Keratinocyte (primary cell): ENCODE measurements around the gene ZZZ3. TPM values are rescaled to one million over a fixed set of nuclear protein-coding genes. Genes with fewer than 3 reads are reported as not detected.

ENCODE experiments used
- DNase-seq: peaks from one replicate; pipeline ENCODE4 v3.0.0-alpha.2; 2011; ENCODE audit warnings: low read depth, missing footprints, low spot score
- FAIRE-seq: peaks from 2 replicates; lab custom pipeline; 2011; peaks lifted over from hg19 to GRCh38; lab: Jason Lieb, UNC
- H2AFZ ChIP-seq: 2 replicates; pipeline ENCODE4 v1.6.0; 2012; ENCODE audit warnings: low read length, control low read depth, inconsistent platforms; ENCODE audit not compliant: control insufficient read depth
- H3K27ac ChIP-seq: 2 replicates; pipeline ENCODE4 v1.5.1; 2011; ENCODE audit warnings: low read length; ENCODE audit not compliant: control insufficient read depth, insufficient read depth
- H3K27me3 ChIP-seq: 3 replicates; pipeline ENCODE4 v1.6.0; 2011; ENCODE audit warnings: low read length; ENCODE audit not compliant: control insufficient read depth, insufficient read depth; ENCODE audit errors: extremely low read depth
- H3K36me3 ChIP-seq, 2 experiments: 2 replicates in 1 of 2; 3 replicates in 1 of 2; pipeline ENCODE4 v1.5.1; 2011; ENCODE audit warnings: low read length in 2 of 2, mild to moderate bottlenecking in 1 of 2; ENCODE audit not compliant: control insufficient read depth in 2 of 2, insufficient read depth in 2 of 2; ENCODE audit errors: extremely low read depth in 1 of 2
- H3K4me1 ChIP-seq: 3 replicates; pipeline ENCODE4 v1.5.1; 2011; ENCODE audit warnings: low read length; ENCODE audit not compliant: control insufficient read depth, insufficient read depth; ENCODE audit errors: extremely low read depth
- H3K4me2 ChIP-seq: 3 replicates; pipeline ENCODE4 v1.6.0; 2011; ENCODE audit warnings: low read depth, low read length; ENCODE audit not compliant: control insufficient read depth, insufficient read depth; ENCODE audit errors: extremely low read depth
- H3K4me3 ChIP-seq, 3 experiments: fragments of 200-600 bp in 1 of 3; sonication (generic) in 1 of 3; 2 replicates in 2 of 3; 3 replicates in 1 of 3; pipeline ENCODE4 v1.5.1; 2011 to 2016; ENCODE audit warnings: low read length in 3 of 3, mild to moderate bottlenecking in 3 of 3, control low read depth in 2 of 3, inconsistent platforms in 1 of 3, low read depth in 1 of 3, mixed read lengths in 1 of 3, mixed run types in 1 of 3, moderate library complexity in 1 of 3; ENCODE audit not compliant: control insufficient read depth in 2 of 3, insufficient read depth in 2 of 3; ENCODE audit errors: extremely low read depth in 1 of 3
- H3K79me2 ChIP-seq: 2 replicates; pipeline ENCODE4 v1.6.0; 2012; ENCODE audit warnings: low read length; ENCODE audit not compliant: control insufficient read depth, insufficient read depth
- H3K9ac ChIP-seq: 3 replicates; pipeline ENCODE4 v1.6.0; 2011; ENCODE audit warnings: low read length; ENCODE audit not compliant: control insufficient read depth, insufficient read depth; ENCODE audit errors: extremely low read depth
- H3K9me1 ChIP-seq: 3 replicates; pipeline ENCODE4 v1.6.0; 2011; ENCODE audit warnings: low read length; ENCODE audit not compliant: control insufficient read depth, insufficient read depth; ENCODE audit errors: extremely low read depth
- H3K9me3 ChIP-seq: 2 replicates; pipeline ENCODE4 v1.5.1; 2012; ENCODE audit warnings: low read depth, low read length; ENCODE audit not compliant: control insufficient read depth
- H4K20me1 ChIP-seq: 3 replicates; pipeline ENCODE4 v1.6.0; 2011; ENCODE audit warnings: low read length; ENCODE audit not compliant: control insufficient read depth, insufficient read depth; ENCODE audit errors: extremely low read depth
- EZH2 ChIP-seq: IDR thresholded peaks from one replicate; pipeline ENCODE4 v1.6.1; 2012; ENCODE audit warnings: inconsistent platforms, mild to moderate bottlenecking, low read length, moderate library complexity
- dilution Hi-C: fragments of 300-500 bp; cut with MboI; formaldehyde crosslinking; loops from one replicate; pipeline ENCODE4 v1.7.0; 2020; ENCODE audit warnings: low sequenced_read_pairs; ENCODE audit not compliant: extremely low pct_ligation_motif_present
- polyA plus RNA-seq, 5 experiments: library from polyadenylated mRNA; depleted of rRNA in 3 of 5; stranded (reverse) in 3 of 5; stranded (forward) in 1 of 5; unstranded in 1 of 5; fragments of >200 nt; gene quantifications; 1 replicate in 1 of 5; 2 replicates in 3 of 5; 3 replicates in 1 of 5; pipeline versions ENCODE4 v1.2.1 to v1.2.3, GENCODE V29; 2011 to 2012; ENCODE audit warnings: missing spikeins in 2 of 5, low read depth in 1 of 5, low replicate concordance in 1 of 5
- TF ChIP-seq, protein P1 (sequence below), 3 experiments: IDR thresholded peaks in 1 of 3; conservative IDR thresholded peaks in 1 of 3; optimal IDR thresholded peaks in 1 of 3; 2 replicates in 2 of 3; 3 replicates in 1 of 3; pipeline versions ENCODE3 to v1.5.1; 2011; ENCODE audit warnings: low read length in 3 of 3, mild to moderate bottlenecking in 3 of 3, moderate library complexity in 2 of 3, control low read depth in 1 of 3, inconsistent platforms in 1 of 3; ENCODE audit not compliant: insufficient read depth in 2 of 3; ENCODE audit errors: extremely low read depth in 1 of 3

ZZZ3 gene
- polyA plus RNA-seq, 1 donor (not counting 4 experiments of a cell fraction or from before 2014, with no cell fraction given): 30.6 TPM

- dilution Hi-C loops: no loop called here
- no peak for FAIRE-seq
- Histone ChIP-seq H3K4me2 (no peak overlapping the region), H3K36me3 (no peaks in the 10 kb centered on the region), H3K9ac (no peak overlapping the region), H3K9me3 (no peaks in the 10 kb centered on the region), H3K4me3 (no peak overlapping the region), H2AFZ (no peak overlapping the region), H3K27me3 (no peaks in the 10 kb centered on the region), H3K79me2 (no peaks in the 10 kb centered on the region), H3K4me1 (peaks cover 9% of the 10 kb centered on the region), H4K20me1 (no peaks in the 10 kb centered on the region), H3K27ac (no peak overlapping the region), H3K9me1 (no peaks in the 10 kb centered on the region)
- no peak for DNase-seq
- TF ChIP-seq EZH2: no peak
- TF ChIP-seq, protein P1, sequence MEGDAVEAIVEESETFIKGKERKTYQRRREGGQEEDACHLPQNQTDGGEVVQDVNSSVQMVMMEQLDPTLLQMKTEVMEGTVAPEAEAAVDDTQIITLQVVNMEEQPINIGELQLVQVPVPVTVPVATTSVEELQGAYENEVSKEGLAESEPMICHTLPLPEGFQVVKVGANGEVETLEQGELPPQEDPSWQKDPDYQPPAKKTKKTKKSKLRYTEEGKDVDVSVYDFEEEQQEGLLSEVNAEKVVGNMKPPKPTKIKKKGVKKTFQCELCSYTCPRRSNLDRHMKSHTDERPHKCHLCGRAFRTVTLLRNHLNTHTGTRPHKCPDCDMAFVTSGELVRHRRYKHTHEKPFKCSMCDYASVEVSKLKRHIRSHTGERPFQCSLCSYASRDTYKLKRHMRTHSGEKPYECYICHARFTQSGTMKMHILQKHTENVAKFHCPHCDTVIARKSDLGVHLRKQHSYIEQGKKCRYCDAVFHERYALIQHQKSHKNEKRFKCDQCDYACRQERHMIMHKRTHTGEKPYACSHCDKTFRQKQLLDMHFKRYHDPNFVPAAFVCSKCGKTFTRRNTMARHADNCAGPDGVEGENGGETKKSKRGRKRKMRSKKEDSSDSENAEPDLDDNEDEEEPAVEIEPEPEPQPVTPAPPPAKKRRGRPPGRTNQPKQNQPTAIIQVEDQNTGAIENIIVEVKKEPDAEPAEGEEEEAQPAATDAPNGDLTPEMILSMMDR (optimal IDR thresholded peaks at IDR 0.05 in 1 of 3, IDR thresholded peaks at IDR 0.05 in 1 of 3, conservative IDR thresholded peaks at IDR 0.05 in 1 of 3; ENCODE audit: extremely low read depth in 1 of 3, insufficient read depth in 2 of 3, low read length in 3 of 3): peak; percentile 25 to 47 (median 45)
Observed at GRCh38 chr1:77687519-77687906, 5.1 kb upstream of the ZZZ3 start.

- no peaks in the 10 kb centered on the region for H3K27me3 ChIP-seq
- H3K79me2 ChIP-seq: peaks cover 5% of the 10 kb centered on the region
- peaks cover 9% of the 10 kb centered on the region for H3K4me1 ChIP-seq
- TF ChIP-seq, protein P1 (optimal IDR thresholded peaks at IDR 0.05 in 1 of 3, IDR thresholded peaks at IDR 0.05 in 1 of 3, conservative IDR thresholded peaks at IDR 0.05 in 1 of 3; ENCODE audit: extremely low read depth in 1 of 3, insufficient read depth in 2 of 3, low read length in 3 of 3): no peak
- TF ChIP-seq EZH2: no peak
- no peaks in the 10 kb centered on the region for H3K9me3 ChIP-seq
- no peak overlapping the region for H3K4me3 ChIP-seq
- dilution Hi-C loops: no loop called here
- H3K9ac ChIP-seq: no peak overlapping the region
- no peaks in the 10 kb centered on the region for H3K36me3 ChIP-seq
- DNase-seq (no peak), FAIRE-seq (no peak)
- H3K27ac ChIP-seq: no peak overlapping the region
- no peak overlapping the region for H2AFZ ChIP-seq
- H3K4me2 ChIP-seq: no peak overlapping the region
- H3K9me1 ChIP-seq: no peaks in the 10 kb centered on the region
- H4K20me1 ChIP-seq: no peaks in the 10 kb centered on the region
Observed at GRCh38 chr1:77686796-77687518, 4.5 kb upstream of the ZZZ3 start.
